SKM-1 treated with dmso at 0.1 percent for 144 hours (cell line): ENCODE results near the gene RANBP2.

Experiments
- DNase-seq: peaks from one replicate; lab custom pipeline; 2025; ENCODE audit not compliant: unreplicated experiment; lab: John Stamatoyannopoulos, UW

The RANBP2 gene

DNA sequence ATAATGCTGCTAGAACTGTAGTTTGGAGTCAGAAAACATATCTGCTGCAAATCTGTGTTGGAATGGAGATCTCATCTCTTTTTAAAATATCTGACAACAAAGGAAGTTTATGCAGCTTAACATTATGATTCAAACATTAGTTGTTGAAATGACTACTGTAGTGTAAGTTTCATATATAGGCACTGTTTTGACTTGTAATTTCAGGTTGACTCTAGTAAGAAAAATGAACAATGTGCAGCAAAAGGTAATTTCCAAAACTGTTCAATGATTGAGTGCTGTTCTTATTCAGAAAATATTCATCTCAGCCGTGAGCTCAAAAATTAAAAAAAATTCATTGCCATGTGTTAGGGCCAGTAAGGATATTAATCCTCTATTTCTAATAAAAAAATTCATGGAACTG lies 115.8 kb downstream of the RANBP2 start:
- DNase-seq = no peak
